Neuronal stem cell (in vitro differentiated cells): Measurements from ENCODE around the gene DPRX.
"Not testable (repeated sequence)": the region's sequence is repeated elsewhere in the genome, so short reads cannot be mapped to it uniquely, and the experiment has no call there.

Experiments
- DNase-seq: peaks from one replicate; pipeline ENCODE4 v3.0.0-alpha.2; 2013; ENCODE audit warnings: low spot score
- H2AFZ ChIP-seq: one replicate; pipeline ENCODE4 v1.6.1; 2013; ENCODE audit warnings: mild to moderate bottlenecking, low read length, inconsistent platforms
- H2AK5ac ChIP-seq: 2 replicates; pipeline ENCODE4 v1.6.1; 2013; ENCODE audit warnings: low read depth, mild to moderate bottlenecking, inconsistent platforms, low read length, moderate library complexity, mixed read lengths
- H2BK120ac ChIP-seq: 2 replicates; pipeline ENCODE4 v1.6.1; 2013; ENCODE audit warnings: low read depth, mild to moderate bottlenecking, inconsistent platforms, low read length, moderate library complexity, mixed read lengths
- H2BK12ac ChIP-seq: one replicate; pipeline ENCODE4 v1.6.1; 2013; ENCODE audit warnings: low read length, inconsistent platforms
- H2BK15ac ChIP-seq: 2 replicates; pipeline ENCODE4 v1.6.1; 2013; ENCODE audit warnings: mild to moderate bottlenecking, low read length, inconsistent platforms, mixed read lengths
- H2BK5ac ChIP-seq: one replicate; pipeline ENCODE4 v1.6.1; 2013; ENCODE audit warnings: inconsistent platforms, mild to moderate bottlenecking, low read length, moderate library complexity
- H3K14ac ChIP-seq: one replicate; pipeline ENCODE4 v1.6.1; 2013; ENCODE audit warnings: low read length, inconsistent platforms
- H3K18ac ChIP-seq: 2 replicates; pipeline ENCODE4 v1.6.1; 2013; ENCODE audit warnings: low read length, inconsistent platforms
- H3K23ac ChIP-seq: 2 replicates; pipeline ENCODE4 v1.6.1; 2013; ENCODE audit warnings: low read depth, mild to moderate bottlenecking, mixed read lengths, low read length, inconsistent platforms; ENCODE audit not compliant: poor library complexity
- H3K27ac ChIP-seq: replicated peaks from 3 replicates; pipeline ENCODE4 v1.5.1; 2013; ENCODE audit warnings: low read length, inconsistent platforms
- H3K27me3 ChIP-seq, 3 experiments: 2 replicates each; pipeline ENCODE4 v1.6.1; 2013; ENCODE audit warnings: low read length in 3 of 3, mild to moderate bottlenecking in 2 of 3, inconsistent platforms in 1 of 3, low read depth in 1 of 3, mixed read lengths in 1 of 3, moderate library complexity in 1 of 3; ENCODE audit not compliant: control insufficient read depth in 3 of 3, insufficient read depth in 3 of 3
- H3K36me3 ChIP-seq, 2 donors: replicated peaks in 1 of 2; 2 replicates each; pipeline ENCODE4 v1.6.1; 2013; ENCODE audit warnings: low read length in 2 of 2; ENCODE audit not compliant: control insufficient read depth in 2 of 2, insufficient read depth in 2 of 2
- H3K4ac ChIP-seq: 2 replicates; pipeline ENCODE4 v1.6.1; 2013; ENCODE audit warnings: inconsistent platforms, mild to moderate bottlenecking, low read length, moderate library complexity
- H3K4me1 ChIP-seq, 2 donors: 1 replicate in 1 of 2; 2 replicates in 1 of 2; pipeline ENCODE4 v1.6.1; 2013; ENCODE audit warnings: low read length in 2 of 2, low read depth in 1 of 2; ENCODE audit not compliant: control insufficient read depth in 2 of 2, insufficient read depth in 1 of 2
- H3K4me2 ChIP-seq: one replicate; pipeline ENCODE4 v1.6.1; 2013; ENCODE audit warnings: mild to moderate bottlenecking, low read length, inconsistent platforms; ENCODE audit not compliant: insufficient read depth, poor library complexity, severe bottlenecking
- H3K4me3 ChIP-seq, 2 donors: 2 replicates each; pipeline ENCODE4 v1.5.1; 2013; ENCODE audit warnings: low read length in 2 of 2, mild to moderate bottlenecking in 2 of 2, inconsistent platforms in 1 of 2, moderate library complexity in 1 of 2
- H3K79me1 ChIP-seq: one replicate; pipeline ENCODE4 v1.6.1; 2013; ENCODE audit warnings: low read depth, mild to moderate bottlenecking, inconsistent platforms, low read length, moderate library complexity
- H3K9ac ChIP-seq: one replicate; pipeline ENCODE4 v1.6.1; 2013; ENCODE audit warnings: mild to moderate bottlenecking, low read depth, low read length, inconsistent platforms; ENCODE audit not compliant: poor library complexity
- H3K9me3 ChIP-seq, 2 donors: replicated peaks in 1 of 2; 2 replicates each; pipeline versions ENCODE3 to v1.6.1; 2013; ENCODE audit warnings: low read length in 2 of 2, mild to moderate bottlenecking in 2 of 2, inconsistent platforms in 1 of 2, low read depth in 1 of 2, mixed read lengths in 1 of 2, moderate library complexity in 1 of 2; ENCODE audit not compliant: control insufficient read depth in 2 of 2, insufficient read depth in 1 of 2
- H4K8ac ChIP-seq: one replicate; pipeline ENCODE4 v1.6.1; 2013; ENCODE audit warnings: low read depth, mild to moderate bottlenecking, inconsistent platforms, low read length, moderate library complexity
- H4K91ac ChIP-seq: one replicate; pipeline ENCODE4 v1.6.1; 2013; ENCODE audit warnings: low read length, low read depth, mild to moderate bottlenecking, inconsistent platforms; ENCODE audit not compliant: poor library complexity
- WGBS, 2 donors: extraction: QIAGEN DNeasy Blood & Tissue Kit; methylation state at CpG; one replicate each; pipeline ENCODE4 v1.1.7; 2013; ENCODE audit warnings: missing lambda C conversion rate in 2 of 2, mixed read lengths in 1 of 2; ENCODE audit not compliant: insufficient read length in 2 of 2, insufficient replicate concordance in 1 of 2; ENCODE audit errors: extremely low coverage in 2 of 2; 5-methylcytosine and 5-hydroxymethylcytosine counted together

The DPRX gene

DNA sequence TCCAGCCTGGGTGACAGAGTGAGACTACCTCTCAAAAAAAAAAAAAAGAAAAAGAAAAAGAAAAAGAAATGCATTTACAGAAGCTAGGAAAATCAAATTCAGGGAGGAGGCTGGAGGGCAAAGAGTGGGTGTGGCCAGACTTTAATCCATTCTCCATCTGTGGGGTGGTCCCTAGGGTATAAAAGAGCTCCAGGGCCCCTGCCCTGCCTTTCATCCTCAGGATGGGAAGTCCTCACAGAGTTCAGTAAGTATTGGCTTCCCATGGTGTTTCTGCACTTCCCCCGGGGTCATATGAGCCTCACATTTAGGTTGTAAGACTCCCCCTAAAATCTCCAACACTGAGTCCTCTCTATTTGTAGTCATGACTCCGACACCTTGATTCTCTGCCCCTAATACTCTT, 33.0 kb downstream of the DPRX start:
- H4K8ac ChIP-seq: no peak overlapping the region
- H2AK5ac ChIP-seq: no peak overlapping the region
- no peak overlapping the region for H3K4me2 ChIP-seq
- no peak overlapping the region for H3K14ac ChIP-seq
- H3K9ac ChIP-seq: no peak overlapping the region
- peaks cover 0 to 4% of the 10 kb centered on the region in 2 donors for H3K4me1 ChIP-seq
- no peaks in the 10 kb centered on the region for H3K79me1 ChIP-seq
- no peak overlapping the region for H3K4ac ChIP-seq
- no peak overlapping the region for H2BK120ac ChIP-seq
- DNase-seq: no peak
- no peak overlapping the region for H2BK15ac ChIP-seq
- H3K9me3 ChIP-seq: no peaks in the 10 kb centered on the region
- H3K23ac ChIP-seq: no peak overlapping the region
- H2AFZ ChIP-seq: no peak overlapping the region
- H3K4me3 ChIP-seq: no peak overlapping the region
- no peak overlapping the region for H2BK5ac ChIP-seq
- no peak overlapping the region for H3K27ac ChIP-seq
- no peak overlapping the region for H3K18ac ChIP-seq
- H3K27me3 ChIP-seq: no peaks in the 10 kb centered on the region
- no CpG with 5 or more reads among the region's 2 CpGs for WGBS, 2 donors
- no peak overlapping the region for H2BK12ac ChIP-seq
- H3K36me3 ChIP-seq: no peaks in the 10 kb centered on the region
- H4K91ac ChIP-seq: no peak overlapping the region

DNA sequence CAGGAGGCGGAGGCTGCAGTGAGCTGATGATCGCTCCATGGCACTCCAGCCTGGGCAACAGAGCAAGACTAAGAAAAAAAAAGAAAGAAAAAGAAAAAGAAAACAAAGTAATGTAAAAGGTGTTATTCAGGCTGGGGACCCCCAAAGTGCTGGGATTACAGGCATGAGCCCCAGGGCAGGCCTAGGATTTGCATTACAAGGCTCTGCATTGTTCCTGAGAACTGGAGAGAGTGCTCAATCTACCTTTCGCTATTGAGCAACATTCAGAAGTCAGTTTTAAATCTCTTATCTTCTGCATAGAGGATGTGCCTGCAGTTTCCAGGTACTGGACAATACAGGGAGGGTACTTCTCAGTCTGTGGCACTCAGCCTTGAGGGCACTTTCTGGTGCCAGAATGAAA, 34.5 kb downstream of the DPRX start:
- H3K36me3 ChIP-seq, H4K91ac ChIP-seq, H2BK5ac ChIP-seq, H3K79me1 ChIP-seq, H4K8ac ChIP-seq, H3K4ac ChIP-seq, H3K18ac ChIP-seq, H2BK12ac ChIP-seq, H3K14ac ChIP-seq, H3K27me3 ChIP-seq, DNase-seq, H3K23ac ChIP-seq, H2BK15ac ChIP-seq, H3K9ac ChIP-seq, H3K9me3 ChIP-seq, H3K4me3 ChIP-seq, H3K4me2 ChIP-seq, H2AFZ ChIP-seq, H2AK5ac ChIP-seq, H3K4me1 ChIP-seq, H3K27ac ChIP-seq, H2BK120ac ChIP-seq: not testable (repeated sequence)
- WGBS, 2 donors: no CpG with 5 or more reads among the region's 3 CpGs

DNA sequence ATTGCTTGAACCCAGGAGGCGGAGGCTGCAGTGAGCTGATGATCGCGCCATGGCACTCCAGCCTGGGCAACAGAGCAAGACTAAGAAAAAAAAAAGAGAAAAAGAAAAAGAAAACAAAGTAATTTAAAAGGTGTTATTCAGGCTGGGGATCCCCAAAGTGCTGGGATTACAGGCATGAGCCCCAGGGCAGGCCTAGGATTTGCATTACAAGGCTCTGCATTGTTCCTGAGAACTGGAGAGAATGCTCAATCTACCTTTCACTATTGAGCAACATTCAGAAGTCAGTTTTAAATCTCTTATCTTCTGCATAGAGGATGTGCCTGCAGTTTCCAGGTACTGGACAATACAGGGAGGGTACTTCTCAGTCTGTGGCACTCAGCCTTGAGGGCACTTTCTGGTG, 37.0 kb downstream of the DPRX start:
- H3K23ac ChIP-seq, H4K8ac ChIP-seq, H3K4me2 ChIP-seq, H3K27me3 ChIP-seq, H3K79me1 ChIP-seq, H2BK15ac ChIP-seq, H3K4me1 ChIP-seq, H2BK5ac ChIP-seq, H3K4ac ChIP-seq, H3K4me3 ChIP-seq, H3K18ac ChIP-seq, DNase-seq, H4K91ac ChIP-seq, H2BK120ac ChIP-seq, H3K27ac ChIP-seq, H2AFZ ChIP-seq, H2BK12ac ChIP-seq, H3K9ac ChIP-seq, H3K14ac ChIP-seq, H3K9me3 ChIP-seq, H2AK5ac ChIP-seq, H3K36me3 ChIP-seq: not testable (repeated sequence)
- no CpG with 5 or more reads among the region's 3 CpGs for WGBS, 2 donors

DNA sequence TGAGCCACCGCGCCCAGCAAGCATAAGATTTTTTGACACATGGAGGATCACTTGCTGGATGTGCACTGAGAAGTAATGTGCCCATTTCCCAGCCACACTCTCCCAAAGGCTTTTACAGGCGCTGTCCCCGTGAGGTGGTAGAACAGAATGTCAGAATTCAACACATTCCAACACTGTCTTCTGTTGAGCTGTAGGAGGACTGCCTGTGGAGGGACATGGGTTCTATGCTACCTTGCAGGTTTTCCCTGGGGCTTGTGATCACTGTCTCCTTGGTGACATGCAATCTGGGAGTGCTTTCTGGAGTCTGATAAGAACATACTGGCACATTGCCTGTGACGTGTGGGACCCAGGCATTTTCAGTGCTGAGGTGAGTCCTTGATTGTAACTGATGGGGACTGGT, 38.5 kb downstream of the DPRX start:
- H3K27me3 ChIP-seq: no peaks in the 10 kb centered on the region
- H2BK12ac ChIP-seq: no peak overlapping the region
- H2BK15ac ChIP-seq: no peak overlapping the region
- no peak overlapping the region for H3K23ac ChIP-seq
- no peak overlapping the region for H2BK120ac ChIP-seq
- H2AFZ ChIP-seq: no peak overlapping the region
- H3K9ac ChIP-seq: no peak overlapping the region
- H2AK5ac ChIP-seq: no peak overlapping the region
- H3K4me1 ChIP-seq: no peaks in the 10 kb centered on the region
- no peak overlapping the region for H4K8ac ChIP-seq
- no peak overlapping the region for H3K4me3 ChIP-seq
- no peaks in the 10 kb centered on the region for H3K36me3 ChIP-seq
- no peak overlapping the region for H4K91ac ChIP-seq
- no peak overlapping the region for H3K27ac ChIP-seq
- H3K14ac ChIP-seq: no peak overlapping the region
- no peaks in the 10 kb centered on the region for H3K79me1 ChIP-seq
- WGBS, 2 donors: no CpG with 5 or more reads among the region's 5 CpGs
- H3K4me2 ChIP-seq: no peak overlapping the region
- no peak for DNase-seq
- H2BK5ac ChIP-seq: no peak overlapping the region
- H3K18ac ChIP-seq: no peak overlapping the region
- H3K9me3 ChIP-seq: no peaks in the 10 kb centered on the region
- no peak overlapping the region for H3K4ac ChIP-seq
